ENCODE results near the gene DIO1. TPM values are rescaled to one million over a fixed set of nuclear protein-coding genes. Genes with fewer than 3 reads are reported as not detected.

Gene DIO1
- total RNA-seq, 1 experiment from 2014 or later, result not detected

DNA sequence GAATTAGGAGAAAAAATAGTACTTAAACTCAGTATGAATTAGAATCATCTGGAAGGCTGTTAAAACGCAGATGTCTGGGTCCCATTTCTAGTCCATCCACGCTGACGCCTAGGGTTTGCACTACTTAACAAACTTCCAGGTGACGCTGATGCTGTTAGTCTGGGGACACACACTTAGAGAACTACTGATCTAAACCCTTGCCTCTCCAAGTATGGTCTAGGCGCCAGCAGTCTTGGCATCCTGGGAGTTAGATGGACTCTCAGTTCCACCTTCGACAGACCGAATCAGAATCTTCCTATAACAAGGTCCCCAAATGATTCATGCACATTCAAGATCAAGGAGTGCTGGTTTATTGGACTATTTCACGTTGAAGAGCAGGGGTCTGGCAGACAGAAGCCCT, 11.5 kb downstream of the DIO1 start:
- Histone ChIP-seq H3K9me3 (replicated peaks) (no peaks in the 10 kb centered on the region), H3K27me3 (replicated peaks) (no peaks in the 10 kb centered on the region), H3K36me3 (no peaks in the 10 kb centered on the region), H3K4me1 (replicated peaks) (no peaks in the 10 kb centered on the region), H3K27ac (no peak overlapping the region), H3K4me3 (no peak overlapping the region)
- DNase-seq (ENCODE audit: low read depth in 1 of 2, low spot score in 2 of 2), result no peak

DNA sequence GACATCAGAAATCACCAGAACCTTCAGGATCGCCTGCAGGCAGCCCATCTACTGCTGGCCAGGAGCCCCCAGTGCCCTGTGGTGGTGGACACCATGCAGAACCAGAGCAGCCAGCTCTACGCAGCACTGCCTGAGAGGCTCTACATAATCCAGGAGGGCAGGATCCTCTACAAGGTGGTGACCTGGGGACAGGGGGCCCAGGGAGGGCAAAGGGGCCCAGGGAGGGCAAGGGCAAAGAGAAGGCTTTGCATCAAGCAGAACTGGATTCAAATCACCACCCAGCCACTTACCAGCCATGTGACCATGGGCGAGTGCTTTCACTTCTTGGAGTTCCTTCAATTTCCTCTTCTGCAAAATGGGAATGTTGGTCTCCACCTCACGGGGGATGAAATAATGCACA, 12.1 kb downstream of the DIO1 start:
- Histone ChIP-seq H3K4me1 (replicated peaks) (no peaks in the 10 kb centered on the region), H3K9me3 (replicated peaks) (no peaks in the 10 kb centered on the region), H3K27me3 (replicated peaks) (no peaks in the 10 kb centered on the region), H3K36me3 (no peaks in the 10 kb centered on the region; the same call in 1 of the 2 replicates), H3K27ac (no peak overlapping the region), H3K4me3 (no peak overlapping the region)
- no peak for DNase-seq (ENCODE audit: low read depth in 1 of 2, low spot score in 2 of 2)

DNA sequence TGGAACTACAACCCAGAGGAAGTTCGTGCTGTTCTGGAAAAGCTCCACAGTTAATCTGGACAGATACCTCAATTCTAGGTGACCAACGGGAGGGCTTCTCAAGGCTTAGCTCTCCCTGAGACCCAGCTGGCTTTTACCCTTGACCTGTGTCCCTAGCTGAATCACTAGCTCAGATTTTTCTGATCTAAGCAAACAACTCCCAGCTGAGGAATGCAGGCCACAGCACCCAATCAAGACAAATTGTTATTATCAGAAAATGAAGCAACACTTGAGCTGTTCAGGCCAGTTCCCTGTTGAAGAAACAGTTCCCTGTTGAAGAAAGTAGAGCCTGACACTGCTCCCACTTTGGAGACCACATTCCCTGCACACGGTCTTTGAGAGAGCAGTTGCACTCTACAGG, 16.0 kb downstream of the DIO1 start:
- DNase-seq (ENCODE audit: low read depth in 1 of 2, low spot score in 2 of 2), result no peak
- no peaks in the 10 kb centered on the region for H3K4me1 ChIP-seq (replicated peaks)
- no peak overlapping the region for H3K4me3 ChIP-seq
- peaks cover 14% of the 10 kb centered on the region for H3K36me3 ChIP-seq
- no peak overlapping the region for H3K27ac ChIP-seq
- H3K9me3 ChIP-seq (replicated peaks), result no peaks in the 10 kb centered on the region
- H3K27me3 ChIP-seq (replicated peaks), result no peaks in the 10 kb centered on the region

GRCh38 chr1:53911442-53911841, 17.5 kb downstream of the DIO1 start:
- Histone ChIP-seq H3K4me1 (replicated peaks) (no peaks in the 10 kb centered on the region), H3K27me3 (replicated peaks) (no peaks in the 10 kb centered on the region), H3K36me3 (peaks cover 26% of the 10 kb centered on the region), H3K27ac (no peak overlapping the region), H3K9me3 (replicated peaks) (no peaks in the 10 kb centered on the region), H3K4me3 (no peak overlapping the region)
- DNase-seq (ENCODE audit: low read depth in 1 of 2, low spot score in 2 of 2), result no peak

DNA sequence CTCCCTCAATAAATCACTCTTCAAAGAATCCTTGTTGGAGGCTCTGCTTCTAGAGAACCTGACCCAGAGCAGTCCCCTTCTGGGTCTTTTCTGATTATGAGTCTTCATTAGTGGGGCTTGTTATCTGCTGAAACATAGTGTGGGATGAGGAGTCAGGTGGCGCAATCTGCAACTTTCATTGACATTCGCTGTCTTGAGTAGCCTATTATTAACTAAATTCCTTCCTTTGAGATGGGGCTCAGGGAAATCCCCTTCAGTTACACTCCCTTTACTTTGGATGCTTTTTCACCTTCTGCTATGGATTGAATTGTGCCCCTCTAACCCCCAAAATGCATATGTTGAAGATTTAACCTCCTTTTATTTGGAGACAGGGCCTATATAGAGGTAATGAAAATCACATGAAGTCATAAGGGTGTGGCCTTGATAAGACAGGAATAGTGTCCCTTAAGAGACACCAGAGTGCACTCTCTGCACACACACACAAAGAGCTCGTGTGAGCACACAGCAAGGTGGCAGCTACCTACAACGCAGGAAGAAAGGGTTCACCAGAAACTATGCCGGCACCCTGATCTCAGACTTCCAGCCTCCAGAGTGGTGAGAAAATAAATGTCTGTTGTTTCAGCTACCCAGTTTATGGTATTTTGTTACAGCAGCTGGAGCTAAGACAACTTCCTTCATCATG, 19.5 kb downstream of the DIO1 start:
- H3K4me1 ChIP-seq (replicated peaks), result no peaks in the 10 kb centered on the region
- H3K4me3 ChIP-seq, result no peak overlapping the region
- DNase-seq (ENCODE audit: low read depth in 1 of 2, low spot score in 2 of 2), result no peak
- H3K27me3 ChIP-seq (replicated peaks), result no peaks in the 10 kb centered on the region
- H3K27ac ChIP-seq, result no peak overlapping the region
- peaks cover 32% of the 10 kb centered on the region for H3K36me3 ChIP-seq
- H3K9me3 ChIP-seq (replicated peaks), result no peaks in the 10 kb centered on the region

DNA sequence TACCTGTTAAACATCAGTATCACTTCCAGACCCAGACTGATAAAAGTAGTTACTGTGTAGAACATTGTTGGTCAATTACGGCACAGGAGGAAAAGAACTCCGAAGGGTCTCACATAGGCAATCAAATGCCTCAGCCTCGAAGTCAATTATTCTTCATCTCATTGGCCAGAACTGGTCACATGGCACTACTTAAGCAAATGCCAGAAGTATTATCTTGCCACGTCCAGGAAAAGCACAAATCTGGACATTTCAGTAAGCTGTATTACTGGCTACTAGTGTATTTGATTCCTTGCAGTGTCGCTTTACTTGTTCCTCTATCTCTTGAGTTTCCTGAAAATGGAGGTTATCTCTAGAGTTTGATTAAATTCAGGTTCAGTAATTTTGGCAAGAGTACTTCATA, 24.4 kb downstream of the DIO1 start:
- Histone ChIP-seq H3K9me3 (replicated peaks) (no peaks in the 10 kb centered on the region), H3K36me3 (peaks cover 60% of the 10 kb centered on the region), H3K4me1 (replicated peaks) (no peaks in the 10 kb centered on the region), H3K27ac (no peak overlapping the region), H3K4me3 (no peak overlapping the region), H3K27me3 (replicated peaks) (no peaks in the 10 kb centered on the region)
- no peak for DNase-seq (ENCODE audit: low read depth in 1 of 2, low spot score in 2 of 2)

GRCh38 chr1:53919675-53920066, 25.7 kb downstream of the DIO1 start:
- Histone ChIP-seq H3K36me3 (peaks cover 67% of the 10 kb centered on the region), H3K4me3 (no peak overlapping the region), H3K27me3 (replicated peaks) (no peaks in the 10 kb centered on the region), H3K4me1 (replicated peaks) (no peaks in the 10 kb centered on the region), H3K9me3 (replicated peaks) (no peaks in the 10 kb centered on the region), H3K27ac (no peak overlapping the region)
- no peak for DNase-seq (ENCODE audit: low read depth in 1 of 2, low spot score in 2 of 2)

DNA sequence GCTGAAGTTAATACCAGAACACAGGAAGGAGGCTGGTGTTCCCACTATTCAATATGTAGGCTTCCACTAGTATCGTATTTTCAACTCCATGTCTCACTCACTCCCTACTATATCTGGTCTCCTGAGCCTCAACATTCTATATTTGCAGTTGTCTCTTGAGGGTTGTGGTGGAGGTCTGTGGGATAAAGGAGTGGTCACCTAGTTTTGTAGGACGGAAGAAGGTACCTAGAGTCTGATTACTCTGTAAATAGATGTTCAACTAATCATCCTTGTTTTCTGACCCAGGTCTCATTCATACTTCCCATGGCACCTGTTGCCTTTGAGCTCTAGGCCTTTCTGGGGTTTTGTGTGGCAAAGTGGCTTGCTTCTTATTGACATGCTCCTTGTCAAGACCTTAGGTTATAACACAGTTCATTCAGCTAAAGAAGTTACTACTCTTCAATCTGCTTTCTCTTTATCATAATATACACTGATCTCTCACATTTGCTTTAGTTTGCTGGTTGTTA, 33.4 kb downstream of the DIO1 start:
- no peaks in the 10 kb centered on the region for H3K27me3 ChIP-seq (replicated peaks)
- no peaks in the 10 kb centered on the region for H3K9me3 ChIP-seq (replicated peaks)

DNA sequence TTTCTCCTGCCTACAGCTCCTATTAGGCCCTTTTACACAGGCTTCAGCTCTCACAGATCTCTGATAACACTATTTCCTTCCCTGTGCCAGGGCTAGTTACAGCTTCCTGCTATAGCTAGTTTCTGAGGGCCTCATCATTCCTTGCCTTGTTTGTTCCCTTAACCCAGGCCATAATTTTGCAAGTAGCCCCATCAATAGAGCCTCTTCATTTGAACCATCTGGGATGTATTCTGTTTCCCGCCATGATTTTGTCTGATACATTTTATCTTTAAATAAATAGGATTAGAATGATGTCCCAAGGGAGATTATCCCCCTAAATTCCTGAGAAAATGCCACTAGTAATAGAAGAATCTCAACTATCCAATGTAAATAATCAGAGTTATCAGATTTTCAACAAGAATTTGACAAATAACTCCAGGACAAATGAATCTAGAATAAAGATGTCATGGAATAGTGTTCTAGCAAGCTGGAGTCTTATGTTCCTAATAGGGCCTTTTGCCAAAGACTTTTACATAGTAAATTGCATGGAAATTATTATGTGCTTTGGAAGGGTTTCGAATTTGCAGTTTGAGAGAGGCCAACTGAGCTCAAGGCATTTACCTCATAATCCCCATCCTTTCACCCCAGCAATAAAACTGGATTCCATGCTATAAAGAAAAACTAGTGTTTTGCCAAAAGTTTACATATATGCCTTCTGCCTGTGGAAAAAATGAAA, 35.4 kb downstream of the DIO1 start:
- Histone ChIP-seq H3K9me3 (replicated peaks) (peaks cover 7% of the 10 kb centered on the region), H3K4me3 (no peak overlapping the region), H3K4me1 (replicated peaks) (no peaks in the 10 kb centered on the region), H3K36me3 (peaks cover 67% of the 10 kb centered on the region), H3K27me3 (replicated peaks) (no peaks in the 10 kb centered on the region), H3K27ac (no peak overlapping the region)
- no peak for DNase-seq (ENCODE audit: low read depth in 1 of 2, low spot score in 2 of 2)

More for the DNA sequence above, 33.4 kb downstream of the DIO1 start:
- Histone ChIP-seq H3K36me3 (peaks cover 72% of the 10 kb centered on the region), H3K27ac (no peak overlapping the region), H3K4me1 (replicated peaks) (no peaks in the 10 kb centered on the region), H3K4me3 (no peak overlapping the region)
- DNase-seq (ENCODE audit: low read depth in 1 of 2, low spot score in 2 of 2), result no peak

- no peak for DNase-seq (ENCODE audit: low read depth in 1 of 2, low spot score in 2 of 2)
- H3K27ac ChIP-seq, result no peak overlapping the region
- no peaks in the 10 kb centered on the region for H3K4me1 ChIP-seq (replicated peaks)
- H3K9me3 ChIP-seq (replicated peaks), result peaks cover 19% of the 10 kb centered on the region
- no peaks in the 10 kb centered on the region for H3K27me3 ChIP-seq (replicated peaks)
- H3K36me3 ChIP-seq, result peaks cover 79% of the 10 kb centered on the region
- H3K4me3 ChIP-seq, result no peak overlapping the region
These were observed 36.9 kb downstream of the DIO1 start for GRCh38 chr1:53930932-53931331.

- H3K27ac ChIP-seq, result no peak overlapping the region
- no peaks in the 10 kb centered on the region for H3K4me1 ChIP-seq (replicated peaks)
- H3K36me3 ChIP-seq, result peaks cover 82% of the 10 kb centered on the region
- no peak overlapping the region for H3K4me3 ChIP-seq
- no peaks in the 10 kb centered on the region for H3K27me3 ChIP-seq (replicated peaks)
- DNase-seq (ENCODE audit: low read depth in 1 of 2, low spot score in 2 of 2), result no peak
- H3K9me3 ChIP-seq (replicated peaks), result peaks cover 19% of the 10 kb centered on the region
These were observed 37.5 kb downstream of the DIO1 start for GRCh38 chr1:53931523-53931922.

- Histone ChIP-seq H3K27ac (no peak overlapping the region), H3K27me3 (replicated peaks) (no peaks in the 10 kb centered on the region), H3K9me3 (replicated peaks) (peaks cover 19% of the 10 kb centered on the region), H3K4me3 (no peak overlapping the region), H3K4me1 (replicated peaks) (peaks cover 7% of the 10 kb centered on the region), H3K36me3 (peaks cover 70% of the 10 kb centered on the region)
- no peak for DNase-seq (ENCODE audit: low read depth in 1 of 2, low spot score in 2 of 2)
These were observed 40.3 kb downstream of the DIO1 start for GRCh38 chr1:53934170-53934765.

DNA sequence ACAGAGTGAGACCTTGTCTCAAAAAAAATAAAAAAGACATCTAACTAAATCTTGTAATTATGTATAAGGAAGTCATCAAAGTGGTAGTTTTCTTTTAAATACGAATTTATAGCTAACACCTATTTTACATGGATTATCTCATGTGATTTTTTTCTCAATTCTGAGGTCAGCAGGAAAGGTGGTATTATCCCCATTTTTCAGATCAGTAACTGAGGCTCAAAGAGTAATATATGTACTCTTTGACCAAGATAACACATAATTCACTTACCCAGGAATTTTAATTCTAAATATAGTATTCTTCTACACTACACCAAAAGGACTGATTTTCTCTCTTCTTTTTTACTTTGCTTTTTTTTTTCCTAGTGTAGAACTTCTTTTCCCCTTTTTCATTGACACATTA, 42.4 kb downstream of the DIO1 start:
- peaks cover 7% of the 10 kb centered on the region for H3K4me1 ChIP-seq (replicated peaks)

DNA sequence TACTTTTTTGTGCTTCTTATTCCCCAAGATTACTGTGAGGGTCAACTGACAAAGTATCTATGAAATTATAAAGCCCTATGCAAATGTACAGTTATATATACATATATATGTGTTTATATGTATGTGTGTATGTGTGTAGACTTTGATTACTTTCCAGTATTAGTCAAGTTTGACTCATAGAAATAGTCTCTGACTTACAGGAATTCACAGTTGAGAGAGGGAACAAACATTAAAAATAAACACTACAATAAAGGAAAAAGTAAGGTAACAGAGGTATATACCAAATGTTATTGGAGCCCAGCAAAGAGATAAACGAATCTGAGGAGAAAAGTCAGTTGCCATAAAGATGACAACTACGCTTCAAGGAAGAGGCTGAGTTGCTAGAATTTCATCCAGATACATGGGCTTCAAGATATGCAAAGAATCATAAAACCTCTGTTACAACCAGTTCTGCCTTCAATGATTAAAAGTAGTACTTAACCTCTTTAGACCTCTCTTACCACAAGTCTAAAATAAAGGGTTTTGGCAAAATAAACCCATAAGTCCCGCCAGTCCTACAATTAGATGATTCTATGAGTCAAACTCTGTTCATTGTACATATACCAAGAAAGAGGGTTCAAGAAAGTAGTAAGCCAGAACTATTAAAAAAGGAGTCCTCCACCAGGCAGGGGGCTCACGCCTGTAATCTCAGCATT, 44.3 kb downstream of the DIO1 start:
- Histone ChIP-seq H3K9me3 (replicated peaks) (peaks cover 17% of the 10 kb centered on the region), H3K27me3 (replicated peaks) (no peaks in the 10 kb centered on the region), H3K27ac (no peak overlapping the region), H3K4me1 (replicated peaks) (peaks cover 7% of the 10 kb centered on the region), H3K36me3 (peaks cover 49% of the 10 kb centered on the region), H3K4me3 (no peak overlapping the region)
- no peak for DNase-seq (ENCODE audit: low read depth in 1 of 2, low spot score in 2 of 2)

More for the DNA sequence above, 42.4 kb downstream of the DIO1 start:
- Histone ChIP-seq H3K9me3 (replicated peaks) (peaks cover 19% of the 10 kb centered on the region), H3K36me3 (peaks cover 61% of the 10 kb centered on the region), H3K27me3 (replicated peaks) (no peaks in the 10 kb centered on the region), H3K27ac (no peak overlapping the region), H3K4me3 (no peak overlapping the region)
- no peak for DNase-seq (ENCODE audit: low read depth in 1 of 2, low spot score in 2 of 2)
